H1 (cell line): Measurements from ENCODE around the gene IQGAP1. TPM values are rescaled to one million over a fixed set of nuclear protein-coding genes. Genes with fewer than 3 reads are reported as not detected.

ENCODE experiments used
- CTCF ChIA-PET: fragments of 300-600 bp; sonication (Branson Sonifier 250); formaldehyde crosslinking; loops from one replicate; lab custom pipeline; 2021; ENCODE audit not compliant: partially characterized antibody; lab: Charles Lee
- POLR2A ChIA-PET: fragments of 300-600 bp; sonication (Branson Sonifier 250); formaldehyde crosslinking; loops from one replicate; lab custom pipeline; 2021; ENCODE audit warnings: inconsistent platforms; ENCODE audit not compliant: partially characterized antibody; lab: Charles Lee
- DNase-seq, 2 experiments: peaks; one replicate each; pipeline versions ENCODE4 v3.0.0 to v3.0.0-alpha.2; 2010 to 2022; ENCODE audit warnings: low spot score in 2 of 2, low read depth in 1 of 2, mixed read lengths in 1 of 2
- FAIRE-seq: peaks from 2 replicates; lab custom pipeline; 2011; peaks lifted over from hg19 to GRCh38; lab: Jason Lieb, UNC
- H2AFZ ChIP-seq: 2 replicates; pipeline ENCODE4 v1.8.1; 2012; ENCODE audit warnings: low read length, inconsistent platforms
- H2AK5ac ChIP-seq: 2 replicates; pipeline ENCODE4 v1.6.1; 2013; ENCODE audit warnings: low read depth, low read length
- H2BK120ac ChIP-seq: replicated peaks from 2 replicates; pipeline ENCODE3; 2013; ENCODE audit warnings: low read depth, low read length, inconsistent platforms
- H2BK12ac ChIP-seq: 2 replicates; pipeline ENCODE4 v1.6.1; 2013; ENCODE audit warnings: low read depth, low read length
- H2BK15ac ChIP-seq: 2 replicates; pipeline ENCODE4 v1.6.1; 2013; ENCODE audit warnings: low read length
- H2BK20ac ChIP-seq: 2 replicates; pipeline ENCODE4 v1.6.1; 2013; ENCODE audit warnings: low read length
- H2BK5ac ChIP-seq: 2 replicates; pipeline ENCODE4 v1.6.1; 2013; ENCODE audit warnings: low read depth, low read length
- H3K14ac ChIP-seq: 2 replicates; pipeline ENCODE4 v1.6.1; 2013; ENCODE audit warnings: inconsistent platforms; ENCODE audit not compliant: insufficient read length
- H3K18ac ChIP-seq: 2 replicates; pipeline ENCODE4 v1.6.1; 2013; ENCODE audit warnings: low read length; ENCODE audit errors: extremely low read depth
- H3K23ac ChIP-seq: 2 replicates; pipeline ENCODE4 v1.6.1; 2013; ENCODE audit warnings: inconsistent platforms; ENCODE audit not compliant: insufficient read length
- H3K23me2 ChIP-seq: 2 replicates; pipeline ENCODE4 v1.6.1; 2013; ENCODE audit warnings: low read depth, low read length
- H3K27ac ChIP-seq: 2 replicates; pipeline ENCODE4 v1.6.1; 2011; ENCODE audit warnings: low read depth, low read length, inconsistent platforms
- H3K27me3 ChIP-seq, 4 experiments: replicated peaks in 1 of 4; 1 replicate in 1 of 4; 2 replicates in 3 of 4; pipeline versions ENCODE4 v1.6.1 to v1.8.1; 2011 to 2013; ENCODE audit warnings: low read length in 3 of 4, mild to moderate bottlenecking in 3 of 4, inconsistent platforms in 2 of 4, mixed read lengths in 2 of 4, moderate library complexity in 1 of 4; ENCODE audit not compliant: control insufficient read depth in 3 of 4, insufficient read depth in 3 of 4; ENCODE audit errors: extremely low read depth in 1 of 4
- H3K36me3 ChIP-seq, 4 experiments: 2 replicates each; pipeline versions ENCODE4 v1.6.1 to v1.8.1; 2011 to 2013; ENCODE audit warnings: mild to moderate bottlenecking in 4 of 4, low read length in 3 of 4, moderate library complexity in 2 of 4, control low read depth in 1 of 4, inconsistent platforms in 1 of 4; ENCODE audit not compliant: insufficient read depth in 4 of 4, control insufficient read depth in 2 of 4
- H3K4ac ChIP-seq: replicated peaks from 2 replicates; pipeline ENCODE3; 2013; ENCODE audit warnings: low read length, low read depth, mixed read lengths, inconsistent platforms; ENCODE audit not compliant: insufficient read length
- H3K4me1 ChIP-seq, 4 experiments: replicated peaks in 1 of 4; 1 replicate in 1 of 4; 2 replicates in 3 of 4; pipeline versions ENCODE4 v1.6.1 to v1.8.1; 2011 to 2013; ENCODE audit warnings: low read length in 3 of 4, inconsistent platforms in 2 of 4, mixed read lengths in 1 of 4; ENCODE audit not compliant: insufficient read depth in 4 of 4, control insufficient read depth in 3 of 4
- H3K4me2 ChIP-seq, 2 experiments: 2 replicates each; pipeline versions ENCODE4 v1.6.1 to v1.8.1; 2011 to 2013; ENCODE audit warnings: low read depth in 2 of 2, low read length in 2 of 2, control low read depth in 1 of 2, inconsistent platforms in 1 of 2, mild to moderate bottlenecking in 1 of 2; ENCODE audit not compliant: insufficient read depth in 1 of 2
- H3K4me3 ChIP-seq, 4 experiments: fragments of 200-600, 300-600 bp in 1 of 4; sonication (generic), shearing (Covaris generic), sonication (Bioruptor Twin) in 1 of 4; 2 replicates each; pipeline versions ENCODE4 v1.5.1 to v1.8.1; 2011 to 2016; ENCODE audit warnings: low read length in 4 of 4, low read depth in 3 of 4, control low read depth in 2 of 4, inconsistent platforms in 2 of 4, mild to moderate bottlenecking in 2 of 4, mixed read lengths in 1 of 4, moderate library complexity in 1 of 4; ENCODE audit not compliant: insufficient read depth in 2 of 4; ENCODE audit errors: extremely low read depth in 1 of 4
- H3K56ac ChIP-seq: replicated peaks from 2 replicates; pipeline ENCODE3; 2013; ENCODE audit warnings: low read depth, mild to moderate bottlenecking, mixed read lengths, low read length, inconsistent platforms; ENCODE audit not compliant: insufficient read length
- H3K79me1 ChIP-seq: 2 replicates; pipeline ENCODE4 v1.6.1; 2013; ENCODE audit warnings: low read depth, low read length, control low read depth
- H3K79me2 ChIP-seq, 2 experiments: 2 replicates each; pipeline versions ENCODE4 v1.6.1 to v1.8.1; 2012 to 2013; ENCODE audit warnings: low read length in 2 of 2, mild to moderate bottlenecking in 2 of 2, inconsistent platforms in 1 of 2; ENCODE audit not compliant: insufficient read depth in 2 of 2, control insufficient read depth in 1 of 2
- H3K9ac ChIP-seq, 4 experiments: replicated peaks in 1 of 4; 1 replicate in 1 of 4; 2 replicates in 3 of 4; pipeline versions ENCODE4 v1.6.1 to v1.8.1; 2011 to 2013; ENCODE audit warnings: low read depth in 3 of 4, low read length in 3 of 4, control low read depth in 2 of 4, mild to moderate bottlenecking in 2 of 4, moderate library complexity in 2 of 4, inconsistent platforms in 1 of 4; ENCODE audit errors: extremely low read depth in 1 of 4
- H3K9me3 ChIP-seq, 2 experiments: 2 replicates each; pipeline versions ENCODE4 v1.6.1 to v1.8.1; 2012 to 2013; ENCODE audit warnings: mild to moderate bottlenecking in 2 of 2, moderate library complexity in 2 of 2, control low read depth in 1 of 2, inconsistent platforms in 1 of 2, low read depth in 1 of 2, low read length in 1 of 2, mixed read lengths in 1 of 2; ENCODE audit not compliant: insufficient read depth in 2 of 2
- H4K20me1 ChIP-seq, 2 experiments: replicated peaks in 1 of 2; 2 replicates each; pipeline versions ENCODE3 to v1.8.1; 2011 to 2013; ENCODE audit warnings: inconsistent platforms in 2 of 2, low read length in 2 of 2, mild to moderate bottlenecking in 1 of 2; ENCODE audit not compliant: insufficient read depth in 2 of 2, control insufficient read depth in 1 of 2
- H4K5ac ChIP-seq: 2 replicates; pipeline ENCODE4 v1.6.1; 2013; ENCODE audit warnings: low read length, low read depth, mixed read lengths, inconsistent platforms; ENCODE audit not compliant: insufficient read length
- H4K8ac ChIP-seq: 2 replicates; pipeline ENCODE4 v1.8.0; 2013; ENCODE audit warnings: mild to moderate bottlenecking, moderate library complexity, low read length, inconsistent platforms; ENCODE audit not compliant: insufficient read depth; ENCODE audit errors: extremely low read depth
- H4K91ac ChIP-seq: replicated peaks from 2 replicates; pipeline ENCODE3; 2013; ENCODE audit warnings: low read length, mixed read lengths, inconsistent platforms; ENCODE audit not compliant: insufficient read length
- CBX5 ChIP-seq: fragments of 300-800, 300-1000 bp; sonication (generic); IDR thresholded peaks from 2 replicates; pipeline ENCODE4 v1.7.1; 2016; ENCODE audit warnings: antibody characterized with exemption, low read length, low read depth
- CBX8 ChIP-seq: fragments of 300-800, 300-1000 bp; sonication (generic); IDR thresholded peaks from 2 replicates; pipeline ENCODE4 v1.7.1; 2016; ENCODE audit warnings: low read depth, low read length, borderline replicate concordance
- CHD2 ChIP-seq: IDR thresholded peaks from 2 replicates; pipeline ENCODE4 v1.6.1; 2012; ENCODE audit warnings: low read length, improper control_type of control experiment
- CTCF ChIP-seq, 3 experiments: IDR thresholded peaks; 1 replicate in 2 of 3; 2 replicates in 1 of 3; pipeline versions ENCODE4 v1.5.1 to v1.6.1; 2011; ENCODE audit warnings: low read length in 3 of 3, mild to moderate bottlenecking in 3 of 3, inconsistent platforms in 2 of 3, low read depth in 1 of 3, moderate library complexity in 1 of 3; ENCODE audit not compliant: insufficient read depth in 1 of 3; ENCODE audit errors: control extremely low read depth in 1 of 3
- E2F6 ChIP-seq: IDR thresholded peaks from 2 replicates; pipeline ENCODE4 v1.6.1; 2012; ENCODE audit warnings: inconsistent platforms
- EP300 ChIP-seq, 2 experiments: IDR thresholded peaks; 1 replicate in 1 of 2; 2 replicates in 1 of 2; pipeline ENCODE4 v1.6.1; 2011 to 2012; ENCODE audit warnings: low read depth in 2 of 2, low read length in 2 of 2, mild to moderate bottlenecking in 2 of 2, borderline replicate concordance in 1 of 2, inconsistent platforms in 1 of 2, moderate library complexity in 1 of 2
- EZH2 ChIP-seq: fragments of 200-600 bp; sonication (generic); IDR thresholded peaks from 2 replicates; pipeline ENCODE4 v1.7.1; 2012; ENCODE audit warnings: low read depth, mild to moderate bottlenecking, moderate library complexity, low read length, inconsistent platforms; ENCODE audit not compliant: severe bottlenecking
- GTF2F1 ChIP-seq: IDR thresholded peaks from 2 replicates; pipeline ENCODE4 v1.6.1; 2012; ENCODE audit warnings: low read depth, low read length, improper control_type of control experiment, borderline replicate concordance
- KDM1A ChIP-seq: fragments of 200-600, 300-600 bp; sonication (generic); IDR thresholded peaks from 2 replicates; pipeline ENCODE4 v1.7.1; 2016; ENCODE audit warnings: mild to moderate bottlenecking, low read length, borderline replicate concordance
- KDM5A ChIP-seq: fragments of 200-600 bp; IDR thresholded peaks from 2 replicates; pipeline ENCODE4 v1.7.1; 2012; ENCODE audit warnings: mild to moderate bottlenecking, low read length, inconsistent platforms, mixed read lengths
- polyA plus RNA-seq, 7 experiments: library from polyadenylated mRNA; depleted of rRNA in 3 of 7; stranded (reverse) in 5 of 7; unstranded in 2 of 7; fragments of >200 nt in 5 of 7; fragments of 200-250 nt in 2 of 7; gene quantifications; 1 replicate in 5 of 7; 2 replicates in 1 of 7; 4 replicates in 1 of 7; pipeline versions ENCODE4 v1.2.1 to v1.2.3, GENCODE V29; 2011 to 2013; ENCODE audit warnings: missing spikeins in 2 of 7, mixed read lengths in 2 of 7
- total RNA-seq: library from RNA; stranded (reverse); fragmentation: NEBNext Ultra II Directional; extraction: Animal tissue kit (Norgen Biotek cat#: 25700); gene quantifications from 2 replicates; pipeline ENCODE4 v1.2.1, GENCODE V29; 2021

IQGAP1 gene
- total and polyA plus RNA-seq, 2 of the 8 experiments (the other 6 are each of a cell fraction or from before 2014, with no cell fraction given): 56.0 to 138 TPM

GRCh38 chr15:90493647-90494046 lies 105.6 kb downstream of the IQGAP1 start:
- H2BK5ac ChIP-seq: no peak overlapping the region
- no peaks in the 10 kb centered on the region for H3K79me2 ChIP-seq
- H3K9me3 ChIP-seq: no peaks in the 10 kb centered on the region
- H2BK12ac ChIP-seq: no peak overlapping the region
- H3K79me1 ChIP-seq: no peaks in the 10 kb centered on the region
- H3K27me3 ChIP-seq: no peaks in the 10 kb centered on the region
- ChIA-PET POLR2A (no interaction called here), CTCF (no interaction called here)
- H3K36me3 ChIP-seq: peaks cover 13 to 70% (median 44%) of the 10 kb centered on the region in 4 experiments
- no peaks in the 10 kb centered on the region for H3K23me2 ChIP-seq
- no peak overlapping the region for H2BK120ac ChIP-seq
- H2AK5ac ChIP-seq: no peak overlapping the region
- no peak overlapping the region for H3K4me2 ChIP-seq
- H3K56ac ChIP-seq: no peak overlapping the region
- no peaks in the 10 kb centered on the region for H3K4me1 ChIP-seq
- no peak overlapping the region for H3K23ac ChIP-seq
- H2AFZ ChIP-seq: no peak overlapping the region
- H3K4ac ChIP-seq: no peak overlapping the region
- H3K9ac ChIP-seq: no peak overlapping the region
- no peak overlapping the region for H4K5ac ChIP-seq
- H3K27ac ChIP-seq: no peak overlapping the region
- H4K8ac ChIP-seq: no peak overlapping the region
- FAIRE-seq: no peak
- H3K4me3 ChIP-seq: no peak overlapping the region
- DNase-seq: no peak
- H4K20me1 ChIP-seq: no peaks in the 10 kb centered on the region
- no peak overlapping the region for H3K18ac ChIP-seq
- no peak overlapping the region for H2BK15ac ChIP-seq
- H2BK20ac ChIP-seq: no peak overlapping the region
- no peak overlapping the region for H3K14ac ChIP-seq
- no peak overlapping the region for H4K91ac ChIP-seq
- no peak for TF ChIP-seq CBX8
- TF ChIP-seq E2F6: no peak
- no peak for TF ChIP-seq GTF2F1
- TF ChIP-seq CHD2: no peak
- no peak for TF ChIP-seq EZH2
- no peak for TF ChIP-seq EP300 (IDR thresholded peaks at IDR 0.05; ENCODE audit: borderline replicate concordance in 1 of 2, low read depth in 2 of 2, low read length in 2 of 2)
- TF ChIP-seq CBX5: no peak
- TF ChIP-seq KDM1A: no peak
- TF ChIP-seq CTCF (IDR thresholded peaks at IDR 0.05; ENCODE audit: control extremely low read depth in 1 of 3, insufficient read depth in 1 of 3, low read depth in 1 of 3, low read length in 3 of 3): no peak
- no peak for TF ChIP-seq KDM5A
